GM18499 (cell line): ENCODE data around the gene SRPK1.
"Not testable (repeated sequence)": the region's sequence is repeated elsewhere in the genome, so short reads cannot be mapped to it uniquely, and the experiment has no call there.

Source experiments
- ATAC-seq: cut with Tn5 transposase; IDR thresholded peaks from one replicate; pipeline ENCODE4 v1.9.1; 2021; ENCODE audit warnings: moderate number of reproducible peaks; ENCODE audit not compliant: insufficient read depth, unreplicated experiment

Gene SRPK1

GRCh38 chr6:35920793-35921732 is at the start of gene SRPK1:
Gene SRPK1 (minus strand): TSS chr6:35921098. CDS start chr6:35921056, 42 bp downstream.
- ATAC-seq, result no peak

DNA sequence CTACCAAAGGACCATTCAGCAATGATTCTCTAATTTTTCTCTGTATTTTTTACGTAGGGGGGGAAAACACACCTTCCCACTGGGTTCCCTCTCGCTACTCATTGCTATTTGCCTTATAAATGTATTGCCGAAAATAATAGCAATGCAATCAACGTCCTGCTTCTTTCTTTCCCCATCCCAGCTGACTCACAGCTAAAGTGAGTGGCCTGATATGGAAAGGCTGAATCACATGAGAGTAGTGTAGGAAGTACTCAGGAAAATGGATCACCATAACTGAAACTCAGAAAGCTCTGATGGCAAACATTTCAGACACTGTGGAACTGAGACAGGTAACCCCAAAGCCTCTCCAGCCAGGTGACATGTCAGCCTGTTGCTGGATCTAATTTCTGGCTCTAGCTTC is 49.3 kb upstream of the SRPK1 start:
- ATAC-seq, result no peak

- ATAC-seq, result no peak
Measured at GRCh38 chr6:35969646-35970045, 48.7 kb upstream of the SRPK1 start.

- no peak for ATAC-seq
Measured at GRCh38 chr6:35968821-35969220, 47.9 kb upstream of the SRPK1 start.

- ATAC-seq, result no peak
Measured at GRCh38 chr6:35967076-35967774, 46.3 kb upstream of the SRPK1 start.

GRCh38 chr6:35962779-35963560 is 42.1 kb upstream of the SRPK1 start:
- ATAC-seq, result no peak

DNA sequence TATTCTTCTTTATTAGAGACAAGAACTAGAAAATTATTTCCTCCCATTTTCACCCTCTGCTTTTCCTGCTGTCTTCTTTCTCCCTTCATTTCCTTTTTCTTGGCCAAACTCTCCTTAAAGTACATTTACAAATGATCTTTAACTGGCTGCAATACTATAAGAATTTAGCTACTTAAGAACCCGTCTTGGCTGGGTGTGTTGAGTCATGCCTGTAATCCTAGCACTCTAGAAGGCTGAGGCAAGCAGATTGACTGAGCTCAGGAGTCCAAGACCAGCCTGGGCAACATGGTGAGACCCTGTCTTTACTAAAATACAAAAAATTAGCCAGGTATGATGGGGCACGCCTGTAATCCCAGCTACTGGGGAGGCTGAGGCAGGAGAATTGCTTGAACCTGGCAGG is 39.3 kb upstream of the SRPK1 start:
- ATAC-seq, result no peak

GRCh38 chr6:35955970-35956369 is 35.1 kb upstream of the SRPK1 start:
- ATAC-seq, result no peak

DNA sequence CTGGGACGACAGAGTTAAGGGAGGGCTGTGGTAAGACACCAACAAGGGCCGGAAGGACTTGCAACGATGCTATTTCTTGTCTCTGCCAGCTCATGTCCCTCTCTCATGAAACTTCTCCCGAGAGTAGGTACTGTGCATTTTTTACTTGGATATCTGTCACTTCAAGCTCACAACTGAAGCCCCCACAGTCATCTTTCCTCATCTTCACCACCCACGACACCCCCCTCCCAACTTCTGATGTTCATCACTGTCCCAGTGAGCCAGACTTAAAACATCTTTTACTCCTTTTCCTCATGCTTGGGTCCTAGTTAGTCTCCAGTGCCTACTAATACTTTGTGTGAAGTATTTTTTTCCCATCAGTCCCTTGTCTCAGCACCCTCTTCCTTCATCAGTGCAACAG is 34.6 kb upstream of the SRPK1 start:
- ATAC-seq, result no peak

DNA sequence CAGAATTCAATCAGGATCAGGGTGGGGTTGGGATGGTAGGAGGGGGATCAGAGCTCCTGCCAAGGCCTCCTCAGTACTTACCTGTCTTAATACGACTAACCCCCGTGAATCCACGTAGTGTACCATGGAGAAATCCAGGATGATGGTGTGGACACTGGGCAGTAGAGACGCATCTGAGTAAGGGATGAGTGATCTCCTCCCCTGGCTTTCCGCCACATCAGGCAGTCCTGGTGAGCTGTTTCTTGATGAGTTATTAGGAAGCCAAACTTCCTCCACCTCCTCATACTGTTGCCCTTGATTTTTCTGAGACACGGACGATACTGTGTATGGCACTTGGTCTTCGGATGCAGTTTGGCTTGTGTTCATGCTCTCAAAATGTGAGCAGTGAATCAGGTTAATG is 34.2 kb upstream of the SRPK1 start:
- no peak for ATAC-seq

GRCh38 chr6:35954333-35954732 is 33.4 kb upstream of the SRPK1 start:
- no peak for ATAC-seq

DNA sequence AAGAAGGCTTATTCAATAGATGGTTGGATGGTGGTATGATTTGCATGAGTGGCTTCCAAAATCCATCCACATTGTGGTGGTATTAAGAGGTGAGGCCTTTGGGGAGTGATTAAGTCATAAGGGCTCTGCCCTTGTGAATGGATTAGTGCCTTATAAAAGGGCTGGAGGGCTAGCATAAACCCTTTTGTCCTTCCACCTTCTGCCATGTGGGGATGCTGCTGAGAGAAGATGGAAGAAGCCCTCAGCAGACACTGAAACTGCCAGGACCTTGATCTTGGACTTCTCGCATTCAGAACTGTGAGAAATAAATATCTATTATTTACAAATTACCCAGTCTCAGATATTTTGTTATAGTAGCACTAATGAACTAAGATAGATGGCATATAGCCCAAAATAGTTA is 27.8 kb upstream of the SRPK1 start:
- no peak for ATAC-seq

DNA sequence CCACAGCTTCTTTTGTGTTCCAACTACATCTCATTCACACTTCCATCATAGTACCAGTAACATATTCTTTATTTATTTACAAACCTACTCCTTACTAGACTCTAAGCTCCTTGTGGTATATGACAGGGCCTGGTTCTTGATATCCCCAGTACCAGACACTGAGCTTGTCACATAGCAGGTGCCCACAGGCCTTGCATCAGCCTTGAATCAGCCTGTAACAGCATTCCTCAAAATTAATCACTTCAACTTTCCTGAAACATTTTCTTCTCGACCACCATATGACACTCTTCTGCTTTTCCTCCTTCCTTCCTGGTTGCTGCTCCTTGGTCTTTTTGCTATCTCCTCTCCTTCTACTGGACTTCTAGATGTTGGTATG is 24.7 kb upstream of the SRPK1 start:
- no peak for ATAC-seq

GRCh38 chr6:35943390-35943789 is 22.5 kb upstream of the SRPK1 start:
- no peak for ATAC-seq

DNA sequence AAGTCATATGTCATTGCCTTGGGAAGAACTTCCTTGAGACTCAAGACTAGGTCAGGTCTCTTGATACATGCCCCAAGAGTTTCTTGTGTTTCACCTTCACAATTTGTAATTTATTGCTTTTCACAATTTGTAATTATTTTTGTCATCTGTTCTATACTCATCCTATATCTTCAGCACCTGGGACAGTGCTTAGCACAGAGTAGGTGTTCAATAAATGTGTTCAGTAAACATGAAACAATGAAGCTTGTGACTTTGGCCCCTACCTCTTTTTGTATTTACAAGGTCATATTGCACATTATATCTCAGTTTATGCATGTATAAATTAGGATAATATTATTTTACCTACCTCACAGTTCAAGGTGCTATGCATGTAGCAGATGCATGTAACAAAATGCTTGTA is 21.5 kb upstream of the SRPK1 start:
- no peak for ATAC-seq

GRCh38 chr6:35941170-35941569 is 20.3 kb upstream of the SRPK1 start:
- not testable (repeated sequence) for ATAC-seq

GRCh38 chr6:35940014-35940413 is 19.1 kb upstream of the SRPK1 start:
- ATAC-seq, result not testable (repeated sequence)

- not testable (repeated sequence) for ATAC-seq
Measured at GRCh38 chr6:35939259-35939658, 18.4 kb upstream of the SRPK1 start.

- ATAC-seq, result no peak
Measured at GRCh38 chr6:35936681-35937359, 15.9 kb upstream of the SRPK1 start.

GRCh38 chr6:35935469-35935868 is 14.6 kb upstream of the SRPK1 start:
- no peak for ATAC-seq
